Loucy (cell line): ENCODE measurements around the gene MPPED2.

ENCODE experiments used
- EZH2phosphoT487 ChIP-seq: fragments of 200-600 bp; IDR thresholded peaks from 2 replicates; pipeline ENCODE4 v1.6.1; 2018; ENCODE audit warnings: antibody characterized with exemption, mild to moderate bottlenecking, moderate library complexity, borderline replicate concordance
- TF ChIP-seq, protein P1 (sequence below): fragments of 200-600 bp; sonication (generic); conservative IDR thresholded peaks from 2 replicates; pipeline ENCODE4 v1.5.1; 2014; ENCODE audit warnings: mild to moderate bottlenecking, antibody characterized with exemption, low read length

DNA sequence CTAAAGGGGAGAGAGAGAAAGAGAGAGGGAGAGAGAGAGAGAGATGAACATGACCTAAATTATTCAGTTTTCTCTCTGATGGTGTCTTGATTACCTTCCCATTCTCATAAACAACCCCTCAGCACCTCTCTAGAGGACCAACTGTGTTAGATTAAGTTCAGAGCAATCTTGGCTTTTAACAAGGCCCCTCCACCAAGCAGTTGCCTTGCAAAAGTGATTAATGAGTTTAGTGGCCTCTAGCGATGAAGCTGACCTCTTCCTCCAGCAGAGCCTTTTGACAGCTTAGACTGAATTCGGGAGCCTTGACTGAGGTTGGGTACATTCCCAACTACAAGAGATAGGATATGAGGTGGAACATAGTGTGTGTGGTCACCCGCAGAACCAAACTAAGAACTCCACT lies 197.2 kb downstream of the MPPED2 start:
- TF ChIP-seq, protein P1, sequence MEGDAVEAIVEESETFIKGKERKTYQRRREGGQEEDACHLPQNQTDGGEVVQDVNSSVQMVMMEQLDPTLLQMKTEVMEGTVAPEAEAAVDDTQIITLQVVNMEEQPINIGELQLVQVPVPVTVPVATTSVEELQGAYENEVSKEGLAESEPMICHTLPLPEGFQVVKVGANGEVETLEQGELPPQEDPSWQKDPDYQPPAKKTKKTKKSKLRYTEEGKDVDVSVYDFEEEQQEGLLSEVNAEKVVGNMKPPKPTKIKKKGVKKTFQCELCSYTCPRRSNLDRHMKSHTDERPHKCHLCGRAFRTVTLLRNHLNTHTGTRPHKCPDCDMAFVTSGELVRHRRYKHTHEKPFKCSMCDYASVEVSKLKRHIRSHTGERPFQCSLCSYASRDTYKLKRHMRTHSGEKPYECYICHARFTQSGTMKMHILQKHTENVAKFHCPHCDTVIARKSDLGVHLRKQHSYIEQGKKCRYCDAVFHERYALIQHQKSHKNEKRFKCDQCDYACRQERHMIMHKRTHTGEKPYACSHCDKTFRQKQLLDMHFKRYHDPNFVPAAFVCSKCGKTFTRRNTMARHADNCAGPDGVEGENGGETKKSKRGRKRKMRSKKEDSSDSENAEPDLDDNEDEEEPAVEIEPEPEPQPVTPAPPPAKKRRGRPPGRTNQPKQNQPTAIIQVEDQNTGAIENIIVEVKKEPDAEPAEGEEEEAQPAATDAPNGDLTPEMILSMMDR = no peak
- no peak for TF ChIP-seq EZH2phosphoT487
